ENCODE results near the gene NALCN. TPM values are rescaled to one million over a fixed set of nuclear protein-coding genes. Genes with fewer than 3 reads are reported as not detected.

The NALCN gene
- total RNA-seq, 1 donor from 2014 or later, result 0.12 TPM

DNA sequence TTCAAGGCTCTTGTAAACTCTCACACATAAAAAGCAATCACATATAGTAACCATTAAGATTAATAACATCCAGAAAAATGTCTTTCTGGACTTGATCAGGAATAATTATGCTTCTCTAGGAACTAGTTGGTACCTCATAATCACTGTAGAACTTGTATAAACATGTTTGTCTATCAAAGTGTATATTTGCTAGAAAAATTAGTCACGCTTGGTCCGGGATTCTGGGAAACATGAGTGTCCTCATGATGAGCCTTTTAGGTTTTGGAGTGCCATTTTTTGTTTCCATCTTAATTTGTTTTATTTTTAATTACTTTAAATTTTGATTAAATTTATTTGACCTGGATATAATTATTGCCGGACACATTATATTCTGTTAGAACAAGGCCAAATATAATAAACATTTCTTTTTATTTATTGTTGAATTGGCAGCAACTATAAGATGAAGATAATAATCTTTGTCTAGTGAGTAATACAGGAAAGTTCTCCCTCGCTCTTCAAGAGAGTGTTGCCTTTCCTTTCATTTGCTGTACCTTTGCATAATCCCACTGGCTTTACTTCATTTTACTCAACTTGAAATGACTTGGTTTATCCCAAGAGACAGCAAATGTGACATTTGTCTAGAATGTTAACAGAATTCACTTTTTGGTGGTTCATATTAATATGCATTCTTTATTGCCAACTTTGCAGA lies 207.0 kb downstream of the NALCN start:
- Mint-ChIP-seq H3K4me1 (ENCODE audit: low read depth) (no peaks in the 10 kb centered on the region), H3K9me3 (ENCODE audit: low read depth) (peaks cover 11% of the 10 kb centered on the region), H3K27me3 (no peaks in the 10 kb centered on the region), H3K36me3 (ENCODE audit: insufficient read depth) (no peaks in the 10 kb centered on the region), H3K27ac (no peak overlapping the region), H3K4me3 (ENCODE audit: low read depth) (no peak overlapping the region)
- TF ChIP-seq, protein P1, sequence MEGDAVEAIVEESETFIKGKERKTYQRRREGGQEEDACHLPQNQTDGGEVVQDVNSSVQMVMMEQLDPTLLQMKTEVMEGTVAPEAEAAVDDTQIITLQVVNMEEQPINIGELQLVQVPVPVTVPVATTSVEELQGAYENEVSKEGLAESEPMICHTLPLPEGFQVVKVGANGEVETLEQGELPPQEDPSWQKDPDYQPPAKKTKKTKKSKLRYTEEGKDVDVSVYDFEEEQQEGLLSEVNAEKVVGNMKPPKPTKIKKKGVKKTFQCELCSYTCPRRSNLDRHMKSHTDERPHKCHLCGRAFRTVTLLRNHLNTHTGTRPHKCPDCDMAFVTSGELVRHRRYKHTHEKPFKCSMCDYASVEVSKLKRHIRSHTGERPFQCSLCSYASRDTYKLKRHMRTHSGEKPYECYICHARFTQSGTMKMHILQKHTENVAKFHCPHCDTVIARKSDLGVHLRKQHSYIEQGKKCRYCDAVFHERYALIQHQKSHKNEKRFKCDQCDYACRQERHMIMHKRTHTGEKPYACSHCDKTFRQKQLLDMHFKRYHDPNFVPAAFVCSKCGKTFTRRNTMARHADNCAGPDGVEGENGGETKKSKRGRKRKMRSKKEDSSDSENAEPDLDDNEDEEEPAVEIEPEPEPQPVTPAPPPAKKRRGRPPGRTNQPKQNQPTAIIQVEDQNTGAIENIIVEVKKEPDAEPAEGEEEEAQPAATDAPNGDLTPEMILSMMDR (IDR thresholded peaks at IDR 0.05; ENCODE audit: unreplicated experiment), result no peak
- no peak for DNase-seq (ENCODE audit: low spot score, unreplicated experiment)

DNA sequence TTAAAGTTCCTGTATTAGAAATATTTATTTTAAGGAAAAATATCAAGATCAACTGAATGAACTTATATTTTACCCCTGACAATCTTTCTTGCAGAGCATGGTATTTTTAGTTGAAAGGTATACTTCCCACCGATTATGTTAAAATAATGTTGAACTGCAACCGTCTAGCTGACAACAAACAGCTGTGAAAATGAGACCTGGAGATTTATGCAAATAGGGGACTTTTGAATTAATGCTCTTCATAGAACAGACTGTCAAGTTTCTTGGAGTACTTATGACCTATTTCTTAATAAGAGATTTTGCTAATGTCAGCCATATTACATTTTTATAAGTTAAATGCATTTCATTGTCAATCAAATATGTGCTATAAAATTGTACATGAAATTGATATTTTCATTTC lies 210.9 kb downstream of the NALCN start:
- no peak overlapping the region for H3K4me3 Mint-ChIP-seq (ENCODE audit: low read depth)
- TF ChIP-seq, protein P1 (IDR thresholded peaks at IDR 0.05; ENCODE audit: unreplicated experiment), result no peak
- no peaks in the 10 kb centered on the region for H3K36me3 Mint-ChIP-seq (ENCODE audit: insufficient read depth)
- no peak for DNase-seq (ENCODE audit: low spot score, unreplicated experiment)
- H3K9me3 Mint-ChIP-seq (ENCODE audit: low read depth), result peaks cover 3% of the 10 kb centered on the region
- H3K27me3 Mint-ChIP-seq, result no peaks in the 10 kb centered on the region
- no peak overlapping the region for H3K27ac Mint-ChIP-seq
- H3K4me1 Mint-ChIP-seq (ENCODE audit: low read depth), result no peaks in the 10 kb centered on the region

DNA sequence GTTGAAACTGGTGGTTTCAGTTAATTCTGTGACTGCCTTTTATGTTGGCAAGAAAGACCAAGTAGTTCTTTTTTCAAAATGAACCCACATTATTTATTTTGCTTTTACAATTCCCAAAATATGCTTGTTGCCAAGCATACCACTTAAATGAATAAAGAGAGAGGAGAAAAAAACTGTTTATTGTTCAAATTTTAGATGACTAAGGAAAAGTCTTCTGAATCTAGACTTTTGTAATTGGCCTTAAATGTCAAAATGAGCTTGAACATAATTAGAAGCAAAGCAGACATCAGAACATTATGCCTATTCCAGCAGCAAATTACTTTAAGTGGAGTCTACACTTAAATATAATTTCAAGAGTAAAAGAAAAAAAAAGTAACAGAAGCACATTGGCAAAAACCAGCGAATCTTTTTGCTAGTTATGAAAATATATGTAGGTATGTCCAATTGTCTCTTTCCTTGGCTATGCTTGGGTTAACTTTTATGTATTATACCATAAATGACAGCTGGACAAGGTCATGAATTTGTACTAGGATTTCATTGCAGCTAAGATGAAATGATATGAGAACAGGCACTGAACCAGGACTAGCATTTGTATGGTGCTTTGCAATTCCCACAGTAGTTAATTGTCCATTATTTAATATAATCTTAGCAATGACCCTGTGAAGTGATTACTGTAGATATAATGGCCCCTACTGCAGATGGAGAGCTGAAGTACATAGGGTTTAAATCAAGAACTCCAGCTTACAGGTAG lies 211.9 kb downstream of the NALCN start:
- no peak for DNase-seq (ENCODE audit: low spot score, unreplicated experiment)
- TF ChIP-seq, protein P1 (IDR thresholded peaks at IDR 0.05; ENCODE audit: unreplicated experiment), result no peak
- H3K27ac Mint-ChIP-seq, result no peak overlapping the region
- no peaks in the 10 kb centered on the region for H3K4me1 Mint-ChIP-seq (ENCODE audit: low read depth)
- H3K4me3 Mint-ChIP-seq (ENCODE audit: low read depth), result no peak overlapping the region
- H3K27me3 Mint-ChIP-seq, result no peaks in the 10 kb centered on the region
- H3K9me3 Mint-ChIP-seq (ENCODE audit: low read depth), result peaks cover 3% of the 10 kb centered on the region
- H3K36me3 Mint-ChIP-seq (ENCODE audit: insufficient read depth), result no peaks in the 10 kb centered on the region

DNA sequence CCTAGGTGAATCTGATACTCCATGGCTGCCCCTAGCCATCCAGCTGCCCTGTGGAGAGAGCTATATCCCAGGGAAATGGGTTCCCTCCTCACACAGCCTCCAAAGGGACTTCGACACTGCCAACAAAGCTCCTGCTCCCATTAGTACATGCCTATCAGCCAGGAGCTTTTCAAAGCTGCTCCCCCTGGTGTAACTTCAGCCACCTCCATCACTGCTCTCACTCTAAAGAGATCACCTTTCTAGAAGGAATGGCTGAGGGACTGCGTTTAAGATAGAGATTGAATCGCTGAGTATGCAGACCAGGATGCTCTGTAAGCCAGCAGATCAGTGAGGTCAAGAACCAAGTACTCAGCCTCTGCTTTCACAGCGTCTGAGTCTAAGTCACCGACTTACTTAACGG lies 213.7 kb downstream of the NALCN start:
- H3K4me1 Mint-ChIP-seq (ENCODE audit: low read depth), result no peaks in the 10 kb centered on the region
- H3K4me3 Mint-ChIP-seq (ENCODE audit: low read depth), result no peak overlapping the region
- TF ChIP-seq, protein P1 (IDR thresholded peaks at IDR 0.05; ENCODE audit: unreplicated experiment), result peak; percentile 13
- H3K9me3 Mint-ChIP-seq (ENCODE audit: low read depth), result no peaks in the 10 kb centered on the region
- no peak overlapping the region for H3K27ac Mint-ChIP-seq
- no peaks in the 10 kb centered on the region for H3K36me3 Mint-ChIP-seq (ENCODE audit: insufficient read depth)
- no peak for DNase-seq (ENCODE audit: low spot score, unreplicated experiment)
- H3K27me3 Mint-ChIP-seq, result no peaks in the 10 kb centered on the region

DNA sequence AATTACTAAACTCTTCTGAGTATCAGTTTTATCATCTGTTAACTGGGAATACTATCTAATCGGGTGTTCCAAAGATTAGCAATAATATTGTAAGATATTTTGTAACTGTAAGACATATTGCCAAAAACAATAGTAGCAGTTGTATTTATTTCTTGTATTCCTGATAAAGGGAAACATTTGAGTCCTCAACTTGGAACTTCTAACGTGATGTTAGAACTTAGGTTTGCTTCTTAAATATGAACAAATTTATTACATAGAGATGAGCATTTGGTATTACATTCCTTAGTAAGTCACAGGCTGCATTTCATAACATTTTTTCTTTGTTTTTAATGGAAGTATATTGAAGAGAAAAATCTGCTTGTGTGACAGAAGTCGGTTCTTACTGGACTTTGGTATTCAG lies 225.3 kb downstream of the NALCN start:
- no peaks in the 10 kb centered on the region for H3K27me3 Mint-ChIP-seq
- TF ChIP-seq, protein P1 (IDR thresholded peaks at IDR 0.05; ENCODE audit: unreplicated experiment), result no peak
- no peak overlapping the region for H3K4me3 Mint-ChIP-seq (ENCODE audit: low read depth)
- H3K9me3 Mint-ChIP-seq (ENCODE audit: low read depth), result no peaks in the 10 kb centered on the region
- no peak overlapping the region for H3K27ac Mint-ChIP-seq
- H3K4me1 Mint-ChIP-seq (ENCODE audit: low read depth), result no peaks in the 10 kb centered on the region
- H3K36me3 Mint-ChIP-seq (ENCODE audit: insufficient read depth), result no peaks in the 10 kb centered on the region
- DNase-seq (ENCODE audit: low spot score, unreplicated experiment), result no peak
